Naive thymus-derived CD8-positive, alpha-beta T cell (primary cell): Measurements from ENCODE around the gene NKX1-2. TPM values are rescaled to one million over a fixed set of nuclear protein-coding genes. Genes with fewer than 3 reads are reported as not detected.

Experiments
- ATAC-seq, 2 donors: fragments of 150-1000 bp; cut with Tn5 transposase in 1 of 2; sonication (Bioruptor Pico), chemical (Tn5 transposase) in 1 of 2; 1 replicate in 1 of 2; 2 replicates in 1 of 2; pipeline ENCODE4 v1.10.0; 2021; ENCODE audit warnings: mild to moderate bottlenecking in 2 of 2, moderate library complexity in 2 of 2
- POLR2A ChIA-PET: fragments of 350-600 bp; sonication (Branson Sonifier 250); formaldehyde crosslinking; loops from one replicate; lab custom pipeline; 2021; ENCODE audit warnings: antibody characterized with exemption; lab: Charles Lee
- DNase-seq, 10 donors: peaks; one replicate each; pipeline versions ENCODE4 v3.0.0 to v3.0.0-alpha.2; 2020 to 2022
- H3K27ac Mint-ChIP-seq, 10 donors: one replicate each; pipeline ENCODE4 v1.8.0; 2020 to 2022; ENCODE audit warnings: mild to moderate bottlenecking in 10 of 10, mixed read lengths in 10 of 10, moderate library complexity in 4 of 10, inconsistent platforms in 1 of 10
- H3K27me3 Mint-ChIP-seq, 5 donors: one replicate each; pipeline ENCODE4 v1.8.0; 2021 to 2022; ENCODE audit warnings: mixed read lengths in 5 of 5
- H3K36me3 Mint-ChIP-seq, 3 donors: one replicate each; pipeline ENCODE4 v1.8.0; 2020 to 2022; ENCODE audit warnings: mixed read lengths in 3 of 3, mild to moderate bottlenecking in 2 of 3, inconsistent platforms in 1 of 3
- H3K4me1 Mint-ChIP-seq, 4 donors: one replicate each; pipeline ENCODE4 v1.8.0; 2021 to 2022; ENCODE audit warnings: mixed read lengths in 4 of 4
- H3K4me3 Mint-ChIP-seq, 10 donors: one replicate each; pipeline ENCODE4 v1.8.0; 2020 to 2022; ENCODE audit warnings: mild to moderate bottlenecking in 10 of 10, mixed read lengths in 10 of 10, moderate library complexity in 6 of 10, inconsistent platforms in 1 of 10
- H3K9me3 Mint-ChIP-seq, 9 donors: one replicate each; pipeline ENCODE4 v1.8.0; 2020 to 2022; ENCODE audit warnings: mixed read lengths in 9 of 9, mild to moderate bottlenecking in 3 of 9, inconsistent platforms in 1 of 9, moderate library complexity in 1 of 9
- polyA plus RNA-seq, 3 donors: library from polyadenylated mRNA; unstranded; fragments of 300-500 nt; fragmentation: Illumina TruSeq; gene quantifications; one replicate each; pipeline ENCODE4 v1.2.3, GENCODE V29; 2021
- total RNA-seq, 8 experiments: library from RNA in 2 of 8; stranded (reverse) in 2 of 8; gene quantifications; one replicate each; pipeline ENCODE4 v1.2.3 and lab custom pipeline; 2021 to 2026

Gene NKX1-2
- total and polyA plus RNA-seq, 5 experiments from 2014 or later = not detected

DNA sequence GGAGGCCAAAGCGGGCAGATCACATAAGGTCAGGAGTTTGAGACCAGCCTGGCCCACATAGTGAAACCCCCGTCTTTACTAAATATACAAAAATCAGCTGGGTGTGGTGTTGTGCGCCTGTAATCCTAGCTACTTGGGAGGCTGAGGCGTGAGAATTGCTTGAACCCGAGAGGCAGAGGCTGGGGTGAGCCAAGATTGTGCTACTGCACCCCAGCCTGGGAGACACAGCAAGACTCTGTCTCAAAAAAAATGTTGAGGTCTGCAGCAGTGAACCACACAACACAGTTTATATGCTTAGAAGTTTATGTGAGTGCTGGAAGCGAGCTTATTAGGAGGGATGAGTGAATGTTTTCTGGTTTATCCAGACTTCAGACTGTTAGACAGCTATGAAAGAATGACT, 22.2 kb upstream of the NKX1-2 start:
- ATAC-seq = peak; percentile 23 to 35
- DNase-seq = no peak
- Mint-ChIP-seq H3K27me3 (no peaks in the 10 kb centered on the region), H3K36me3 (peaks cover 0 to 5% (median 0%) of the 10 kb centered on the region in 3 donors), H3K27ac (peak overlapping the region in 1 of 10 donors; percentile 31), H3K9me3 (no peaks in the 10 kb centered on the region), H3K4me1 (peaks cover 7 to 29% (median 8%) of the 10 kb centered on the region in 4 donors), H3K4me3 (no peak overlapping the region)
- POLR2A ChIA-PET = interaction anchor here (1.2 kb wide), 1 partner anchor 10 kb away, joined by 5 read pairs; the partner anchor contains the start of gene LHPP

DNA sequence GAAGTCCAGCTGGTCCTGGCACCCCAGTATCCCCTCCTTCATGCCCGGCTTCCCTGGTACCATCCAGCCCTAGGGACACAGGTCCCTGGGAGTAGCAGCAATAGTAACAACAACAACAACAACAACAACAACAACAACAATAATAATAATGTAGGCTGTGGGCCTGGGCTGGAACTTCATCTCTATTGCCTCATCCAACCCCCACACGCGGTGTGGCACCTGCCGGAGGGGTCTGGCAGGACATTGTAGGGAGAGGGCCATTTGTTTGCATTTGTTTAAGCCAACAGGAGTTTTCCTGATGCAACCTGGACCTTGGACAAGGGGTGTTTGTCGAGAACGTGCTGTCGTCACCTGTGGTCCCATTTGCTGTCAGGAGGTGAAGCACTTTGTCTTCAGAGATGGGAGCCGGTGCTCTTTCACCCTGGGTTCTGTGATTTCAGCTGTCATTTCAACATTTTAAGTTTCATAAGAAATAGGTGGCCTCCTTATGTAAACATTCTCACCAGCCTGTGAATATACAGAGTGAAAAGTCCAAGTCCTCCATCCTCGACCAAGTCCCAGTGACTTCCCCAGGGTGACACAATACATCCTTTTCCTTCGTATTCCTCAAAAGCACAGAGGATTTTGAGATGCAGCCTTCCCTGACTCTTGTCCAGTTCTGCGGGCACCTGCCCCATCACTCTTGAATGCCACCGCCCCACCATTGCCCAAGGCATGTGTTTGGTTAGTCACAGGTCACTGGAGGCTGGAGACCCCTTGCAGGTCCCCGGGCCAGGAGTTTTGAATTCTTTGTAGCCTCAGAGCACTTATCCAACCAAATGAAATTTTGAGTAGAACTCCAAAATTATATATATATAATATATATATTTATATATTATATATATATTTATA, 21.0 kb upstream of the NKX1-2 start:
- DNase-seq = peak in 1 of 10 donors; percentile 16
- Mint-ChIP-seq H3K9me3 (no peaks in the 10 kb centered on the region), H3K4me3 (no peak overlapping the region), H3K4me1 (peaks cover 12 to 34% (median 14%) of the 10 kb centered on the region in 4 donors), H3K27me3 (no peaks in the 10 kb centered on the region), H3K36me3 (peaks cover 0 to 5% (median 0%) of the 10 kb centered on the region in 3 donors), H3K27ac (peak overlapping the region in 1 of 10 donors; percentile 19)
- ATAC-seq = peak in 1 of 2 donors; percentile 25
- POLR2A ChIA-PET = no interaction called here

DNA sequence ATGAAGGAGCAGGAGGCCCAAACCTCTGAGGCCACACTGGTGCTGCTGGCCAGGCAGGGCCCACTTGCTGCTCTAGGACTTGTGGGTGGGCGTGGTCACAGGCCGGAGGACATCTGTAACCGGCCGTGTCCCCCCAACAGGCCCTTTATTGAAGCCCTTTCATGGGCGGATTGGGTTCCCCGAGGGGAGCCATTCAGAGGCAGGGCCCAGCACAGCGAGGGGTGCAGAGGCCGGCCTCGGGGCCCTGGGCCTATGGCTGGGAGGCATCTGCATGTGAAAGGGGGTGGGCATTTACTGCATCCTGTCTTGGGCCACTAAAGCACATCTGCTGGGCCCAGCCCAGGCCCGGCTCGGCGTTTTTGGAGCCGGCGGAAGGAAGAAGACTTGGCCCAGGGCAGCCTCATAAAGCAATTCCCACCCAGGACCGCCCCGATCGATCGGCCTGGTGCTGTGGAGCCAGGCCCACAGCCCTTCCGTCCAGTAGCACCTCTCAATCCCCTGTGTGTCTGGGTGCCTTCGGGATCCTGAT, 20.2 kb upstream of the NKX1-2 start:
- POLR2A ChIA-PET = no interaction called here
- H3K4me3 Mint-ChIP-seq = no peak overlapping the region
- DNase-seq (no peak), ATAC-seq (no peak)
- H3K36me3 Mint-ChIP-seq = peaks cover 0 to 5% (median 0%) of the 10 kb centered on the region in 3 donors
- H3K9me3 Mint-ChIP-seq = no peaks in the 10 kb centered on the region
- H3K27ac Mint-ChIP-seq = peak overlapping the region in 1 of 10 donors; percentile 19
- H3K4me1 Mint-ChIP-seq = peaks cover 16 to 42% (median 21%) of the 10 kb centered on the region in 4 donors
- H3K27me3 Mint-ChIP-seq = no peaks in the 10 kb centered on the region

DNA sequence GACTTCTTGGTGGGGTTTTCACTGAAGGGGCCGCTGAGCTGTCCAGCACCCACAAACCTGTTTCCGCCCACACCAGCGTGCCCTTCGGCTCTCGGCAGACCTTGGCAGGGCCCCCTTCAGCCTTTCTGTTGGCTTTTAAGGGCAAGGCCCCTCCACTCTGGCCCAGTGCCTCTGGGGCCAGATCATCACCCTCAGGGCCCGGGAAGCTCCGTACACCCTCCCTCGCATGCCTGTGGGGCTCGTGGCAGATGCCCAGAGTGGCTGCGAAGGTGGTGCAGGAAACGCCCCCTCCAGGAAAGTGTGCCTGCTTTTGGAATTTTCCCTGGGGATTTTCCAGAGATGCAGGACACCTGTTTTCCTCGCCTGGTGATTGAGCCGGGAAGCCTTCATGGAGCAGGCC, 18.8 kb upstream of the NKX1-2 start:
- H3K27ac Mint-ChIP-seq = no peak overlapping the region
- ATAC-seq (no peak), DNase-seq (no peak)
- peaks cover 0 to 3% (median 0%) of the 10 kb centered on the region in 3 donors for H3K36me3 Mint-ChIP-seq
- H3K4me3 Mint-ChIP-seq = no peak overlapping the region
- no peaks in the 10 kb centered on the region for H3K27me3 Mint-ChIP-seq
- H3K9me3 Mint-ChIP-seq = no peaks in the 10 kb centered on the region
- peaks cover 22 to 45% (median 32%) of the 10 kb centered on the region in 4 donors for H3K4me1 Mint-ChIP-seq
- POLR2A ChIA-PET = no interaction called here

DNA sequence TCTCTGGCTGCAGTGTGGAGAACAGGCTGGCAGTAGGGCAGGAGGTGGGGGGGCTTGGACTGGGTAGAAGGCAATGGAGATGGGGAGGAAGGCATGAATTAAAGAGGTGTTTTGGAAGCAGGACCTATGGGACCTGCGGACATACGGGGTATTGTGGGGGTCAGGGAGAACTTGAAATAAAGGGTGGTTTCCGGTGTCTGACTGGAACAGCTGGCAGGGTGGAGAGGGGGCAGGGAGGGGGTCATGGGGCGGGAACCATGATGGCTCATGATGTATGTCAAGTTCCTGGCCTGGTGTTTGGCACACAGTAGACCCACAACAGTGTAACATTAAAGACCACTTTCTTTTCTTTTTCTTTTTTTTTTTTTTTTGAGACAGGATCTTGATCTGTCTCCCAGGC, 17.3 kb upstream of the NKX1-2 start:
- H3K9me3 Mint-ChIP-seq = no peaks in the 10 kb centered on the region
- ATAC-seq (no peak), DNase-seq (no peak)
- H3K4me3 Mint-ChIP-seq = peak overlapping the region in 1 of 10 donors; percentile 30
- peaks cover 22 to 49% (median 35%) of the 10 kb centered on the region in 4 donors for H3K4me1 Mint-ChIP-seq
- H3K27me3 Mint-ChIP-seq = no peaks in the 10 kb centered on the region
- H3K27ac Mint-ChIP-seq = peak overlapping the region in 1 of 10 donors; percentile 69
- POLR2A ChIA-PET = interaction anchor here (0.7 kb wide), 1 partner anchor 1459 kb away, joined by 3 read pairs; the partner anchor contains the start of gene IKZF5
- peaks cover 0 to 3% (median 0%) of the 10 kb centered on the region in 3 donors for H3K36me3 Mint-ChIP-seq

DNA sequence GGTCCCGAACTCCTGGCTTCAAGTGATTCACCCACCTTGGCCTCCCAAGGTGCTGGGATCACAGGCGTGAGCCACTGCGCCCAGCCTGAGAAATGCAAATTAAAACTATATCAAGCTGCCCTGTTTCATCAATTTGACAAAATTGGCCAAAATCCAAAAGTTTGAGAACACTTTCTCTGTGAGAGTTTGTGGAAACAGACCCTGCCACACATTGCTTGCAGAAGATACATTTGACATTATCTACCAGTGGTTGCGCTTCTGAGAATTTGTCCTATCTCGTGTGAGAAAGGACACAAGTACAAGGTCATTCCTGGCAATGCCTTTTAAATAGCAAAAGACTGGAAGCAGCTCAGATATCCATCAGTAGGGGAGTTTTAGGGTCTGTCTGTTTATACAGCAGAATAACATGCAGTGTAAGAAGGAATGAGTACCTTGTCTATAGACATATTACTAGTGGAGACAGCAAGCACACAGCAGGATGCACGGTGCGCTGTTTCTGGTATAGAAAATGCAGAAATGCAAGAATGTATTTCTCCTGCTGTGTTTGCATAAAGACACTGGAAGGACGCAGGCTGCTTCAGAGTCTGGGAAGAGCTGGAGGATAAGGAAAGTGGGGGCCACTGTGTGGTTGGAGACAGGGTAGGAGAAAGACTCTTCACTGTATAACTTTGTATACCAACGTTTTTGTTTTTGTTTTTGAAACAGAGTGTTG, 16.1 kb upstream of the NKX1-2 start:
- peaks cover 0 to 3% (median 0%) of the 10 kb centered on the region in 5 donors for H3K27me3 Mint-ChIP-seq
- POLR2A ChIA-PET = interaction anchor here (1.1 kb wide), 1 partner anchor 47 kb away, joined by 3 read pairs; no protein-coding TSS in a partner anchor
- peak overlapping the region in 8 of 10 donors; percentile 40 to 80 (median 64) for H3K4me3 Mint-ChIP-seq
- ATAC-seq (no peak), DNase-seq (no peak)
- no peaks in the 10 kb centered on the region for H3K9me3 Mint-ChIP-seq
- peak overlapping the region; percentile 69 to 95 (median 88) for H3K27ac Mint-ChIP-seq
- peaks cover 0 to 3% (median 0%) of the 10 kb centered on the region in 3 donors for H3K36me3 Mint-ChIP-seq
- peaks cover 25 to 53% (median 40%) of the 10 kb centered on the region in 4 donors for H3K4me1 Mint-ChIP-seq

DNA sequence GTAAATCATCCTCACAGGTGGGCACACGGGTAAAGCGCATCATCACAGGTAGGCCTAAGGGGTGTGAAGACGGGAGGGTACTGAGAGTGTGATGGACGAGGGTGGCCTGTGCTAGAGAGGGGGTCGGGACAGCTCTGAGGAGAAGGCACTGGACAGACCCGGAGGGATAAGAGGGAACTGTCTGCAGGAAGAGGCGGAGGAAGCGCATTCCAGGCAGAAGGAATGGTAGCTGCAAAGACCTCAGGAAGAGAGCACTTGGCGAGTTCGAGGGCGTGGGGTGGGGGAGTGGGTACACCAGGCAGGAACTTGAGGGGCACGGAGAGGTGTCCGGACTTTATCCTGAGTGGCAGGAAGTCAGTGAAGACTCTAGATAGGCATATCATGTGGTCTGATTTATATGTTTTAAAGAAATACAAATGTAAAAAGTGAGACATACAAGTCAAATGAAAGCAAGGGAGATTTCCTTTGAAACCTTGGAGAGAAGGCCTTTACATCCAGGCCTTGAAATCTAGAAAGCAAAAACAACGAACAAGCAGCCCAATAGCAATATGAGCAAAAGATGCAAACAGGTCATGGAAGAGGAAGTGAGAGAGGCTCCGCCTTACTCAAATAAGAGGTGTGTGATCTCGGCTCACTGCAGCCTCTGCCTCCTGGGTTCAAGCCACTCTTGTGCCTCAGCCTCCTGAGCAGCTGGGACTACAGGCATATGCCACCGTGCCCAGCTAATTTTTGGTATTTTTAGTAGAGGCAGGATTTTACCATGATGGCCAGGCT, 15.4 kb upstream of the NKX1-2 start:
- no peak for ATAC-seq
- H3K27ac Mint-ChIP-seq = peak overlapping the region; percentile 75 to 95 (median 91)
- no peaks in the 10 kb centered on the region for H3K9me3 Mint-ChIP-seq
- peaks cover 0 to 3% (median 0%) of the 10 kb centered on the region in 5 donors for H3K27me3 Mint-ChIP-seq
- H3K4me1 Mint-ChIP-seq = peaks cover 25 to 47% (median 40%) of the 10 kb centered on the region in 4 donors
- H3K4me3 Mint-ChIP-seq = peak overlapping the region; percentile 40 to 83 (median 64)
- POLR2A ChIA-PET = interaction anchor here (0.5 to 1.1 kb wide), 2 partner anchors 46 to 322 kb away, joined by 3 read pairs; no protein-coding TSS in a partner anchor
- DNase-seq = peak in 2 of 10 donors; percentile 8 to 18
- H3K36me3 Mint-ChIP-seq = peaks cover 0 to 3% (median 0%) of the 10 kb centered on the region in 3 donors

DNA sequence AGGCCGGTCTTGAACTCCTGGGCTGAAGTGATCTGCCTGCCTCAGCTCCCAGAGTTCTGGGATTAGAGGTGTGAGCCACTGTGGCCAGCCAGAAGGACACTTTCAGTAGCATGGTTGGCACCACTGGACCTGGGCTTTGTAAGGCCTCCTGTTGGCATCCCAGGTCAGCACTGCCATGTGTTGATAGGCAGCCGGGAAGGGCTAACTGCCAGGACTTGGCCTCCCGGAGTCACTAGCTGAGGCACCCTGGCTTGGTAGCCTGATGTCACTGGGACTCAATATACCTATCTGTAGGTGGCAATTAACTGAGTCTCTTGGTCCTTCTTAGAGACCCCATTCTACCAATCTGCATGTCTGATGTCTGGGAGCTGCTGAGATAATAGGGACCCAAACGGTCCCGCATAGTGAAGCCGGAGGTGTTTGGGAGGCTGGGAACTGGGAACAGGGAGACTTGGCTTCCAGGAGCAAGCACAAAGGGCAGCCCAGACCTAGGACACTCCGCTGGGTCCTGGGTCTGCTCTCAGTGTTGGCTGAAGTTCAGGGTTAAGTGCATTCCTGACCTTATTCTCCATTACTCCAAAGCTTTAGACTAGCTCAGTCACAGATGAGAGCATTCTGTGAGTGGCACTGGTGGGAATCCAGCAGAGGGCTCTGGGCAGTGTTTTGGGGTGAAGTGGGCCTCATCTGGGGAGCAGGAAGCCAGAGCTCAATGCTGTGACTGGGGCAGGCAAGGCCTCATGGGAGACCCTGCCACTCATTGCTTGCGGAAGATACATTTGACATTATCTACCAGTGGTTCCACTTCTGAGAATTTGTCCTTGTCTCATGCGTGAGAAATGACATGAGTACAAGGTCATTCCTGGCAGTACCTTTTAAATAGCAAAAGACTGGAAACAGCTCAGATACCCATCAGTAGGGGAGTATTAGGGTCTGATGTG, 14.5 kb upstream of the NKX1-2 start:
- DNase-seq (no peak), ATAC-seq (no peak)
- peak overlapping the region; percentile 75 to 95 (median 91) for H3K27ac Mint-ChIP-seq
- POLR2A ChIA-PET = interaction anchor here (0.5 to 1.1 kb wide), 2 partner anchors 45 to 323 kb away, joined by 3 read pairs; no protein-coding TSS in a partner anchor
- peaks cover 23 to 44% (median 36%) of the 10 kb centered on the region in 4 donors for H3K4me1 Mint-ChIP-seq
- no peaks in the 10 kb centered on the region for H3K36me3 Mint-ChIP-seq
- peaks cover 0 to 3% (median 0%) of the 10 kb centered on the region in 5 donors for H3K27me3 Mint-ChIP-seq
- H3K9me3 Mint-ChIP-seq = no peaks in the 10 kb centered on the region
- H3K4me3 Mint-ChIP-seq = peak overlapping the region; percentile 40 to 83 (median 64)

DNA sequence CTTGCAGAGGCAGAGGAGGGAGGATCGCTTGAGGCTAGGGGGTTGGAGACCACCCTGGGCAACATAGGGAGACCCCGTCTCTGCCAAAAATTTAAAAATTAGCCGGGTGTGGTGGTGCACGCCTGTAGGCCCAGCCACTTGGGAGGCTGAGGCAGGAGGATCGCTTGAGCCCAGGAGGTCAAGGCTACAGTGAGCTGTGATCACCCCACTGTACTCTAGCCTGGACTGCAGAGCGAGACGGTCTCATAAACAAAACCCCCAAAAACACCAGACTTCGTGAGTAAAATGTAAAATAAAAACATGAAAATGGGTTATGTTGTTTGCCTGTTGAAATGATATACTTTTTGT, 12.5 kb upstream of the NKX1-2 start:
- Mint-ChIP-seq H3K27me3 (peaks cover 0 to 8% (median 5%) of the 10 kb centered on the region in 5 donors), H3K4me1 (peaks cover 21 to 37% (median 34%) of the 10 kb centered on the region in 4 donors), H3K9me3 (no peaks in the 10 kb centered on the region), H3K36me3 (no peaks in the 10 kb centered on the region), H3K27ac (peak overlapping the region; percentile 70 to 97 (median 90)), H3K4me3 (peak overlapping the region; percentile 75 to 95 (median 91))
- POLR2A ChIA-PET = interaction anchor here (0.6 to 1.9 kb wide), 5 partner anchors 10 to 454 kb away, joined by 3 to 5 read pairs (median 4); partner anchors contain the start of genes ABRAXAS2 and EEF1AKMT2
- DNase-seq (no peak), ATAC-seq (no peak)

DNA sequence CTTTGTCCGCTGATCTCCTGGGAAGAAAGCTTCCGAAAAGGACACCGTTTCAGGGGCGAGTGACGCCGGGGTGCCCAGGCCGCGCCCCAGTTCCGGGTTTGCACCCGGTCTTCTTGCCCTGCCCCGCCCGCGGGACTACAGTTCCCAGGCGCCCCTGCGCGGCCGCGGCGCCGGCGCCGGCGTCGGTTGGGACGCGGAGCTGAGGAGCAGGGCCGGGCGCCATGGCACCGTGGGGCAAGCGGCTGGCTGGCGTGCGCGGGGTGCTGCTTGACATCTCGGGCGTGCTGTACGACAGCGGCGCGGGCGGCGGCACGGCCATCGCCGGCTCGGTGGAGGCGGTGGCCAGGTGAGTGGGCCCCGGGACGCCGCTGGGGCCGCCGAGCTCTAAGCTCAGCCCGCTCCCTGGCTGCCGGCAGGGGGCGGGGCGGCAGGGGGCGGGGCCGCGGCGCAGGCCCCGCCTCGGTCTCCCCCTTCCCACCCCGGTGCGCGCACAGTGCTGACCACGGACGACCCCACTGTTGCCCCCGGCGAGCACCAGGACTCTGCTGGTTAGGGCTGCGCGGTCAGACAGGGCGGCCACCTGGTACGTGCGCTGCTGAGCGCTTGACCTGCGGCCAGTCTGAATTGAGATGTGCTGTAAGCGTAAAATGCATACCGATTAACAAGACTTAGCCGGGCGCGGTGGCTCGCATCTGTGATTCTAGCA, 12.0 kb upstream of the NKX1-2 start, which contains the start of gene LHPP:
LHPP (plus strand) TSS at position 182 of the 706 bp plus-strand sequence; CDS start at position 222, 40 bp downstream.
- peaks cover 0 to 14% (median 7%) of the 10 kb centered on the region in 5 donors for H3K27me3 Mint-ChIP-seq
- peaks cover 21 to 37% (median 32%) of the 10 kb centered on the region in 4 donors for H3K4me1 Mint-ChIP-seq
- no peaks in the 10 kb centered on the region for H3K9me3 Mint-ChIP-seq
- H3K36me3 Mint-ChIP-seq = no peaks in the 10 kb centered on the region
- POLR2A ChIA-PET = interaction anchor here (0.6 to 1.9 kb wide), 7 partner anchors 10 to 454 kb away, joined by 3 to 5 read pairs (median 4); partner anchors contain the start of genes ABRAXAS2 and EEF1AKMT2
- ATAC-seq (peak; percentile 95 to 97), DNase-seq (peak; percentile 74 to 88 (median 85))
- H3K27ac Mint-ChIP-seq = peak within 1 kb of the TSS; percentile 89 to 98 (median 96)
- peak within 1 kb of the TSS; percentile 75 to 98 (median 92) for H3K4me3 Mint-ChIP-seq
